HT-29 (cell line): ENCODE measurements around the gene TAGLN2. TPM values are rescaled to one million over a fixed set of nuclear protein-coding genes. Genes with fewer than 3 reads are reported as not detected.

Source experiments
- DNase-seq: peaks from one replicate; pipeline ENCODE4 v3.0.0-alpha.2; 2015; ENCODE audit warnings: low spot score
- small RNA-seq: library from RNA; depleted of rRNA; stranded (forward); fragments of <200 nt; gene quantifications from one replicate; pipeline ENCODE3, GENCODE V24; 2014
- total RNA-seq: library from RNA; depleted of rRNA; stranded (reverse); fragments of >200 nt; shearing (Covaris generic); gene quantifications from 2 replicates; pipeline ENCODE4 v1.2.3, GENCODE V29; 2014; rRNA removed

Gene TAGLN2
- total RNA-seq, 1 experiment from 2014 or later, result 828 TPM

- DNase-seq, result no peak
These were observed 47.4 kb downstream of the TAGLN2 start for GRCh38 chr1:159877695-159878444.

- DNase-seq, result no peak
These were observed 51.7 kb downstream of the TAGLN2 start for GRCh38 chr1:159873530-159874143.

GRCh38 chr1:159872891-159873290 lies 52.4 kb downstream of the TAGLN2 start:
- no peak for DNase-seq

GRCh38 chr1:159870704-159871103 lies 54.6 kb downstream of the TAGLN2 start:
- no peak for DNase-seq

GRCh38 chr1:159869607-159870006 lies 55.7 kb downstream of the TAGLN2 start:
- no peak for DNase-seq

- DNase-seq, result no peak
These were observed 56.1 kb downstream of the TAGLN2 start for GRCh38 chr1:159869173-159869572.

- DNase-seq, result no peak
These were observed 56.5 kb downstream of the TAGLN2 start for GRCh38 chr1:159868766-159869165.

Small RNA genes within 50 kb of the gene (small RNA-seq; reads per million reads assigned to genes)
- gene MIR4259, result not detected

Other genes with a start within 250 kb of the TAGLN2 start
- not detected in 2 replicates for gene CRP, start 210.9 kb downstream of the TAGLN2 start, total RNA-seq
- 97.5 and 108 TPM in 2 replicates for gene DUSP23, start 144.5 kb downstream of the TAGLN2 start, total RNA-seq
- not detected in 2 replicates for gene FCRL6, start 123.1 kb downstream of the TAGLN2 start, total RNA-seq
- gene SLAMF8, start 98.6 kb downstream of the TAGLN2 start, total RNA-seq, result not detected in 2 replicates
- 0.13 and 0.44 TPM in 2 replicates for gene VSIG8, start 62.9 kb downstream of the TAGLN2 start, total RNA-seq
- 0.76 TPM in 1 of 2 replicates, not detected in the other for gene CFAP45, start 25.3 kb downstream of the TAGLN2 start, total RNA-seq
- 5.9 and 6.5 TPM in 2 replicates for gene IGSF9, start 20.1 kb upstream of the TAGLN2 start, total RNA-seq
- not detected in 2 replicates for gene SLAMF9, start 28.7 kb upstream of the TAGLN2 start, total RNA-seq
- gene PIGM, start 106.5 kb upstream of the TAGLN2 start, total RNA-seq, result 3.6 and 4.0 TPM in 2 replicates
- not detected in 2 replicates for gene KCNJ10, start 144.7 kb upstream of the TAGLN2 start, total RNA-seq
- not detected in 2 replicates for gene KCNJ9, start 156.0 kb upstream of the TAGLN2 start, total RNA-seq
- gene IGSF8, start 173.1 kb upstream of the TAGLN2 start, total RNA-seq, result 21.9 and 24.7 TPM in 2 replicates
- not detected in 2 replicates for gene ATP1A2, start 190.3 kb upstream of the TAGLN2 start, total RNA-seq
- gene ATP1A4, start 226.1 kb upstream of the TAGLN2 start, total RNA-seq, result not detected in 2 replicates